ENCODE results near the gene DSN1.

- no peak for TF ChIP-seq CTCF (IDR thresholded peaks at IDR 0.05)
- TF ChIP-seq POLR2A (IDR thresholded peaks at IDR 0.05) = no peak
- no peak for TF ChIP-seq EP300 (IDR thresholded peaks at IDR 0.05)
Observed at GRCh38 chr20:36823121-36823520, 49.6 kb upstream of the DSN1 start.
